Neural cell (in vitro differentiated cells): ENCODE data around the gene NOS1AP. TPM values are rescaled to one million over a fixed set of nuclear protein-coding genes. Genes with fewer than 3 reads are reported as not detected.

Source experiments
- H2AFZ ChIP-seq: fragments of 200-600, 300-800 bp; sonication (generic), shearing (Covaris generic); 2 replicates; pipeline ENCODE4 v1.6.0; 2014; ENCODE audit warnings: low read depth, mild to moderate bottlenecking, antibody characterized with exemption, low read length, moderate library complexity
- H3F3A ChIP-seq: fragments of 200-600 bp; shearing (Covaris generic); 2 replicates; pipeline ENCODE4 v1.6.1; 2016; ENCODE audit warnings: mild to moderate bottlenecking, moderate library complexity, mixed read lengths, antibody characterized with exemption, low read length; ENCODE audit not compliant: insufficient read depth, poor library complexity, severe bottlenecking
- H3K27ac ChIP-seq: fragments of 200-600, 300-800 bp; sonication (generic), shearing (Covaris generic); 2 replicates; pipeline ENCODE4 v1.5.1; 2014; ENCODE audit warnings: mild to moderate bottlenecking, low read length, moderate library complexity
- H3K27me3 ChIP-seq: fragments of 300-800, 200-600 bp; sonication (generic), shearing (Covaris generic); 2 replicates; pipeline ENCODE4 v1.6.0; 2014; ENCODE audit warnings: mild to moderate bottlenecking, low read depth, low read length, moderate library complexity; ENCODE audit not compliant: insufficient read depth
- H3K36me3 ChIP-seq: fragments of 300-800, 200-600 bp; sonication (generic), shearing (Covaris generic); 2 replicates; pipeline ENCODE4 v1.5.1; 2014; ENCODE audit warnings: mild to moderate bottlenecking, antibody characterized with exemption, low read length, moderate library complexity; ENCODE audit not compliant: insufficient read depth
- H3K4me2 ChIP-seq: fragments of 300-800, 200-600 bp; sonication (generic), shearing (Covaris generic); 2 replicates; pipeline ENCODE4 v1.6.0; 2014; ENCODE audit warnings: mild to moderate bottlenecking, low read length
- H3K4me3 ChIP-seq: fragments of 300-800, 200-600 bp; sonication (generic), shearing (Covaris generic); 2 replicates; pipeline ENCODE4 v1.5.1; 2014; ENCODE audit warnings: mild to moderate bottlenecking, low read length, moderate library complexity
- H3K79me2 ChIP-seq: fragments of 200-600 bp; shearing (Covaris generic); replicated peaks from 2 replicates; pipeline ENCODE4 v1.6.0; 2014; ENCODE audit warnings: mild to moderate bottlenecking, low read length, moderate library complexity; ENCODE audit not compliant: insufficient read depth
- H3K9ac ChIP-seq: fragments of 300-800, 200-600 bp; sonication (generic), shearing (Covaris generic); 2 replicates; pipeline ENCODE4 v1.6.1; 2016; ENCODE audit warnings: mild to moderate bottlenecking, low read length, mixed read lengths
- H3K9me2 ChIP-seq: fragments of 200-600 bp; shearing (Covaris generic); 2 replicates; pipeline ENCODE4 v1.6.1; 2016; ENCODE audit warnings: mild to moderate bottlenecking, low read length, mixed read lengths; ENCODE audit not compliant: insufficient read depth
- H3K9me3 ChIP-seq: fragments of 200-600, 300-800 bp; sonication (generic), shearing (Covaris generic); 2 replicates; pipeline ENCODE4 v1.6.1; 2016; ENCODE audit warnings: mild to moderate bottlenecking, mixed run types, low read length, moderate library complexity, mixed read lengths
- H4K20me1 ChIP-seq: fragments of 200-600 bp; shearing (Covaris generic); 2 replicates; pipeline ENCODE4 v1.6.1; 2016; ENCODE audit warnings: mild to moderate bottlenecking, mixed run types; ENCODE audit not compliant: insufficient read depth
- EP300 ChIP-seq: fragments of 450-650 bp; conservative IDR thresholded peaks from 2 replicates; pipeline ENCODE4 v1.6.1; 2014; ENCODE audit warnings: antibody characterized with exemption, mild to moderate bottlenecking, moderate library complexity; ENCODE audit not compliant: poor library complexity, severe bottlenecking
- EZH2 ChIP-seq: fragments of 200-600, 300-800 bp; shearing (Covaris generic), sonication (generic); IDR thresholded peaks from 2 replicates; pipeline ENCODE4 v1.6.1; 2014; ENCODE audit warnings: antibody characterized with exemption, low read length, borderline replicate concordance, mild to moderate bottlenecking; ENCODE audit not compliant: insufficient read depth, poor library complexity, severe bottlenecking
- MXI1 ChIP-seq: fragments of 450-650 bp; conservative IDR thresholded peaks from 2 replicates; pipeline ENCODE4 v1.6.1; 2014; ENCODE audit warnings: antibody characterized with exemption, mild to moderate bottlenecking; ENCODE audit not compliant: poor library complexity, severe bottlenecking
- POLR2AphosphoS5 ChIP-seq: IDR thresholded peaks from 2 replicates; pipeline ENCODE4 v1.6.1; 2012
- RAD21 ChIP-seq: fragments of 450-650 bp; conservative IDR thresholded peaks from 2 replicates; pipeline ENCODE4 v1.6.1; 2014; ENCODE audit warnings: antibody characterized with exemption, mild to moderate bottlenecking, moderate library complexity
- SMC3 ChIP-seq: fragments of 450-650 bp; conservative IDR thresholded peaks from 2 replicates; pipeline ENCODE4 v1.6.1; 2014; ENCODE audit warnings: antibody characterized with exemption, mild to moderate bottlenecking, moderate library complexity; ENCODE audit not compliant: poor library complexity
- TAF1 ChIP-seq: IDR thresholded peaks from 2 replicates; pipeline ENCODE4 v1.6.1; 2012; ENCODE audit warnings: low read depth
- polyA plus RNA-seq: library from polyadenylated mRNA; depleted of rRNA; stranded (reverse); fragments of >200 nt; gene quantifications from 2 replicates; pipeline ENCODE4 v1.2.3, GENCODE V29; 2014
- TF ChIP-seq, protein P1 (sequence below): fragments of 450-650 bp; IDR thresholded peaks from 2 replicates; pipeline ENCODE4 v1.5.1; 2014; ENCODE audit warnings: antibody characterized with exemption, mild to moderate bottlenecking, moderate library complexity; ENCODE audit not compliant: poor library complexity, severe bottlenecking
- TF ChIP-seq, protein P2 (sequence below): IDR thresholded peaks from 2 replicates; pipeline ENCODE4 v1.6.1; 2012; ENCODE audit warnings: borderline replicate concordance

Gene NOS1AP
- polyA plus RNA-seq, 1 donor from 2014 or later = 5.3 TPM

DNA sequence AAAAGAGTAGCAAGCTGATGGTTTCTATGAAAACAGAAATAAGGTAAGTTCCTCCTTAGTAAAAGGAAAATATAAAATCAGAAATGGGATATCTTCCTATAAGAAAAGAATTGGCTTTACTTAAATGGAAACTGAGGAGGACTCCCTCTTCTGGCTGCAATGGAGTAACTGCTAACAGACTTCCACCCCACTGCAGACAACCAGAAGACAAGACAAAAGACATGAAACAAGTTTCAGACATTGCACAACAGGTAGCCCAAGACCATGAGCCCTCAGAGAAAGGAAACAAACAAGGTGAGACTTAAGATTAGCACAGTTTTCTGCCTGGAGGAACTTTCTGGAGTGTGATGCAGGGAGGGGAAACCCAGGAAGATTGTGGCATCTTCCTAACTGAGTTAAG is 28.8 kb upstream of the NOS1AP start:
- Histone ChIP-seq H3K9me3 (no peaks in the 10 kb centered on the region), H4K20me1 (no peaks in the 10 kb centered on the region), H3K27ac (no peak overlapping the region), H2AFZ (no peak overlapping the region), H3K9ac (no peak overlapping the region), H3K4me3 (no peak overlapping the region), H3K79me2 (no peaks in the 10 kb centered on the region), H3F3A (no peaks in the 10 kb centered on the region), H3K4me2 (no peak overlapping the region), H3K9me2 (no peaks in the 10 kb centered on the region), H3K27me3 (no peaks in the 10 kb centered on the region), H3K36me3 (no peaks in the 10 kb centered on the region)
- TF ChIP-seq, protein P1, sequence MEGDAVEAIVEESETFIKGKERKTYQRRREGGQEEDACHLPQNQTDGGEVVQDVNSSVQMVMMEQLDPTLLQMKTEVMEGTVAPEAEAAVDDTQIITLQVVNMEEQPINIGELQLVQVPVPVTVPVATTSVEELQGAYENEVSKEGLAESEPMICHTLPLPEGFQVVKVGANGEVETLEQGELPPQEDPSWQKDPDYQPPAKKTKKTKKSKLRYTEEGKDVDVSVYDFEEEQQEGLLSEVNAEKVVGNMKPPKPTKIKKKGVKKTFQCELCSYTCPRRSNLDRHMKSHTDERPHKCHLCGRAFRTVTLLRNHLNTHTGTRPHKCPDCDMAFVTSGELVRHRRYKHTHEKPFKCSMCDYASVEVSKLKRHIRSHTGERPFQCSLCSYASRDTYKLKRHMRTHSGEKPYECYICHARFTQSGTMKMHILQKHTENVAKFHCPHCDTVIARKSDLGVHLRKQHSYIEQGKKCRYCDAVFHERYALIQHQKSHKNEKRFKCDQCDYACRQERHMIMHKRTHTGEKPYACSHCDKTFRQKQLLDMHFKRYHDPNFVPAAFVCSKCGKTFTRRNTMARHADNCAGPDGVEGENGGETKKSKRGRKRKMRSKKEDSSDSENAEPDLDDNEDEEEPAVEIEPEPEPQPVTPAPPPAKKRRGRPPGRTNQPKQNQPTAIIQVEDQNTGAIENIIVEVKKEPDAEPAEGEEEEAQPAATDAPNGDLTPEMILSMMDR = no peak
- TF ChIP-seq EZH2 (no peak), POLR2AphosphoS5 (no peak), RAD21 (no peak), TAF1 (no peak), EP300 (no peak)
- TF ChIP-seq, protein P2, sequence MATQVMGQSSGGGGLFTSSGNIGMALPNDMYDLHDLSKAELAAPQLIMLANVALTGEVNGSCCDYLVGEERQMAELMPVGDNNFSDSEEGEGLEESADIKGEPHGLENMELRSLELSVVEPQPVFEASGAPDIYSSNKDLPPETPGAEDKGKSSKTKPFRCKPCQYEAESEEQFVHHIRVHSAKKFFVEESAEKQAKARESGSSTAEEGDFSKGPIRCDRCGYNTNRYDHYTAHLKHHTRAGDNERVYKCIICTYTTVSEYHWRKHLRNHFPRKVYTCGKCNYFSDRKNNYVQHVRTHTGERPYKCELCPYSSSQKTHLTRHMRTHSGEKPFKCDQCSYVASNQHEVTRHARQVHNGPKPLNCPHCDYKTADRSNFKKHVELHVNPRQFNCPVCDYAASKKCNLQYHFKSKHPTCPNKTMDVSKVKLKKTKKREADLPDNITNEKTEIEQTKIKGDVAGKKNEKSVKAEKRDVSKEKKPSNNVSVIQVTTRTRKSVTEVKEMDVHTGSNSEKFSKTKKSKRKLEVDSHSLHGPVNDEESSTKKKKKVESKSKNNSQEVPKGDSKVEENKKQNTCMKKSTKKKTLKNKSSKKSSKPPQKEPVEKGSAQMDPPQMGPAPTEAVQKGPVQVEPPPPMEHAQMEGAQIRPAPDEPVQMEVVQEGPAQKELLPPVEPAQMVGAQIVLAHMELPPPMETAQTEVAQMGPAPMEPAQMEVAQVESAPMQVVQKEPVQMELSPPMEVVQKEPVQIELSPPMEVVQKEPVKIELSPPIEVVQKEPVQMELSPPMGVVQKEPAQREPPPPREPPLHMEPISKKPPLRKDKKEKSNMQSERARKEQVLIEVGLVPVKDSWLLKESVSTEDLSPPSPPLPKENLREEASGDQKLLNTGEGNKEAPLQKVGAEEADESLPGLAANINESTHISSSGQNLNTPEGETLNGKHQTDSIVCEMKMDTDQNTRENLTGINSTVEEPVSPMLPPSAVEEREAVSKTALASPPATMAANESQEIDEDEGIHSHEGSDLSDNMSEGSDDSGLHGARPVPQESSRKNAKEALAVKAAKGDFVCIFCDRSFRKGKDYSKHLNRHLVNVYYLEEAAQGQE = no peak

DNA sequence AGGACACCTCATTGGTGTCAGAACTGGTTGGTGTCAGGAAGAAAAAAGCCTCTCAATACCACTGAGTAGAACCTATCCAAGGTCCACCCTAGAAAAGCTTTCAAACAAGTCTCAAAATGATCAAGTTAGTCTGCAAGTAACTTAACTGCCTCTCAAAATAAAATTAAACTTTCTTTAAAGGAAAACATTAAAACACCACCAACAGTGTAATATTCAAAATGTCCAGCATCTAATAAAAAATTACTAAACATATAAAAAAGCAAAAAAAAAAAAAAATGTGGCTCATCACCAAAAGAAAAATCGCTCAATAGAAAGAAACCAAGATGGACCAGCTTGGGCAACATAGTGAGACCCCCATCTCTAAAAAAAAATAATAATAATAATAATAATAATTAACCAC is 27.1 kb upstream of the NOS1AP start:
- Histone ChIP-seq H3K4me2 (no peak overlapping the region), H4K20me1 (no peaks in the 10 kb centered on the region), H3K9me2 (no peaks in the 10 kb centered on the region), H3K9ac (no peak overlapping the region), H3K4me3 (no peak overlapping the region), H3K9me3 (no peaks in the 10 kb centered on the region), H3K27me3 (no peaks in the 10 kb centered on the region), H3K27ac (no peak overlapping the region), H3K79me2 (no peaks in the 10 kb centered on the region), H2AFZ (no peak overlapping the region), H3F3A (no peaks in the 10 kb centered on the region), H3K36me3 (no peaks in the 10 kb centered on the region)
- TF ChIP-seq POLR2AphosphoS5 (no peak), TAF1 (no peak), RAD21 (no peak), MXI1 (no peak), EZH2 (no peak), EP300 (no peak), SMC3 (no peak)
- TF ChIP-seq, protein P2 = no peak
- TF ChIP-seq, protein P1 = no peak
